Astrocyte of the cerebellum (primary cell): ENCODE measurements around the gene TMEM167B.
"Not testable (repeated sequence)": the region's sequence is repeated elsewhere in the genome, so short reads cannot be mapped to it uniquely, and the experiment has no call there.

Experiments
- DNase-seq: peaks from one replicate; pipeline ENCODE4 v3.0.0-alpha.2; 2011; ENCODE audit warnings: low read depth
- H3K4me3 ChIP-seq: 2 replicates; pipeline ENCODE4 v1.5.1; 2011; ENCODE audit warnings: mild to moderate bottlenecking, low read depth, low read length, moderate library complexity
- in situ Hi-C: cut with HindIII; loops from 2 replicates; pipeline ENCODE4 v1.10.0; 2017; ENCODE audit warnings: low sequenced_read_pairs
- TF ChIP-seq, protein P1 (sequence below): IDR thresholded peaks from 2 replicates; pipeline ENCODE4 v1.5.1; 2012; ENCODE audit warnings: low read length, low read depth, moderate library complexity, mild to moderate bottlenecking; ENCODE audit errors: missing control alignments

Gene TMEM167B

DNA sequence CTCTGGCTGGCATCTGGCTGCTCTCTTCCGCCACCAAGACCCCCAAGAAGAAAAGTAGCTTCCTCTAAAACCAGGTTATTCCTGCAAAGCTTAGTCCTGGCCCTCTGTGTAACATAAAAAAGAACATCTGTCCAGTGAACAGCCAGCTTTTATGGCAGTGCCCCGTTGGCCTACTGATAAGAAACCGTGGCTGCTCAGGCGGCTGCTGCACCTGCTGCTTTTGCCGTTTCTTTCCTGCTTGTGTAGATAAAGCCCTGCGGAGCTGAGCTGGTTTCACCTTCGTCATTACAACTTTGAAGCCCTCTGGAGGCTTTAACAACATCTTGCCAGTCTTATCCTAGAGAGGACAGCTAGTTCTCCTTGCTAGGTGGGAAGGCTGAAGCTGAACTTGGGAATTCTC, 43.9 kb downstream of the TMEM167B start:
- TF ChIP-seq, protein P1, sequence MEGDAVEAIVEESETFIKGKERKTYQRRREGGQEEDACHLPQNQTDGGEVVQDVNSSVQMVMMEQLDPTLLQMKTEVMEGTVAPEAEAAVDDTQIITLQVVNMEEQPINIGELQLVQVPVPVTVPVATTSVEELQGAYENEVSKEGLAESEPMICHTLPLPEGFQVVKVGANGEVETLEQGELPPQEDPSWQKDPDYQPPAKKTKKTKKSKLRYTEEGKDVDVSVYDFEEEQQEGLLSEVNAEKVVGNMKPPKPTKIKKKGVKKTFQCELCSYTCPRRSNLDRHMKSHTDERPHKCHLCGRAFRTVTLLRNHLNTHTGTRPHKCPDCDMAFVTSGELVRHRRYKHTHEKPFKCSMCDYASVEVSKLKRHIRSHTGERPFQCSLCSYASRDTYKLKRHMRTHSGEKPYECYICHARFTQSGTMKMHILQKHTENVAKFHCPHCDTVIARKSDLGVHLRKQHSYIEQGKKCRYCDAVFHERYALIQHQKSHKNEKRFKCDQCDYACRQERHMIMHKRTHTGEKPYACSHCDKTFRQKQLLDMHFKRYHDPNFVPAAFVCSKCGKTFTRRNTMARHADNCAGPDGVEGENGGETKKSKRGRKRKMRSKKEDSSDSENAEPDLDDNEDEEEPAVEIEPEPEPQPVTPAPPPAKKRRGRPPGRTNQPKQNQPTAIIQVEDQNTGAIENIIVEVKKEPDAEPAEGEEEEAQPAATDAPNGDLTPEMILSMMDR: no peak
- in situ Hi-C loops: no loop called here
- no peak overlapping the region for H3K4me3 ChIP-seq
- no peak for DNase-seq

DNA sequence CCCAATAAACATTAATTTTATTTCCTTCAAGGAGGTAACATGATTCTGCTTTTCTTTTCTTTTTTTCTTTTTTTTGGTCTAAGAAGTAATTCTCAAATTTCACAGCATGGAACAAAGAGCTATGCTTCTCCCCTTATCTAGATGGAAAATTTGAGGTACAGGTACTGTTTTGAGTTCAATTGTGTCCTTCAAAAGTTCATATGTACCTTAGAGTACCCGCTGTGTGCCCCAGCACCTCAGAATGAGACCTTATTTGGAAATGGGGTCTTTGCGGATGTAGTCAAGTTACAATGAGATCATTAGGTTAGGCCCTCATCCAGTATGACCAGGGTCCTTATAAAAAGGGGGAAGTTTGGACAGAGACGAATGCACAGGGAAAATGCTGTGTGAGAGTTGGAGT, 45.4 kb downstream of the TMEM167B start:
- no peak for DNase-seq
- in situ Hi-C loops: no loop called here
- TF ChIP-seq, protein P1: no peak
- no peak overlapping the region for H3K4me3 ChIP-seq

DNA sequence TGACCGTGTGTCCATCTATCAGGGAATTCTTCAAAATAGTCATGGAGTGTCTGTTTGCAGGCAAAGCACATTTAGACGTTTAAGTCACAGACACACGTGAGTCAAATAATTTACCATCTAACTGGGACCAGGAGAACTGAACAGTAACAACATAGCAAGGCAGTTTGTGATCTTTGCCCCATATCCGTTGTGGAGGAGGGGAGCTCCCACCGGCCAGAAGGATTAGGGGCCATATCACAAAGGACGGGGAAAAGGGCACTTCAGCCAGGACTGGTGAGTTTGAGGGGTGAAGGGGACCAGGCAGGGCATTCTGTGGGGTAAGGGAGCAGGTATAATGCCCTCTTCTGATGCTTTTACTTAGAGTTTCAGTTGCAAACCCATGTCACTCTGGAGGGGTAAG, 46.2 kb downstream of the TMEM167B start:
- in situ Hi-C loops: no loop called here
- TF ChIP-seq, protein P1: no peak

DNA sequence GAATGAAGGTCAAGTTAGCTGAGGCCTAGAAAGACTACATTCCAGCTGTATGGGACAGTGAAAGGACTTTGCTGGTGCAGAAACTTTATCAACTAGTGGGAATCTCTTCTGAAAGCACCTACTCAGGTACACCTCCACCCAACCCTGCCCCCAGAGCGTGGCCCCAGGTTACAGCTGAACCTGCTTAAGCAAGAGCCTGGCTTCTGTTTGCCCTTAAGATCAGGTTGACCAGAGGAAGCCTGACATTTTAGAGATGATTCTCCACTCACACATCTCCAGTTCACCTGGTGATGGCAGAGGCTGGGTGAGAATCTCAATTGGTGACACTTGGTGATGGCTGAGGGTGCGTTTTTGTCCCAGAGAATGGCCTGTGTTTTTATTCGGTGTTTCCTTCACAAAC, 47.4 kb downstream of the TMEM167B start:
- TF ChIP-seq, protein P1: no peak
- in situ Hi-C loops: no loop called here

More for the DNA sequence above, 46.2 kb downstream of the TMEM167B start:
- no peak overlapping the region for H3K4me3 ChIP-seq
- DNase-seq: no peak

DNA sequence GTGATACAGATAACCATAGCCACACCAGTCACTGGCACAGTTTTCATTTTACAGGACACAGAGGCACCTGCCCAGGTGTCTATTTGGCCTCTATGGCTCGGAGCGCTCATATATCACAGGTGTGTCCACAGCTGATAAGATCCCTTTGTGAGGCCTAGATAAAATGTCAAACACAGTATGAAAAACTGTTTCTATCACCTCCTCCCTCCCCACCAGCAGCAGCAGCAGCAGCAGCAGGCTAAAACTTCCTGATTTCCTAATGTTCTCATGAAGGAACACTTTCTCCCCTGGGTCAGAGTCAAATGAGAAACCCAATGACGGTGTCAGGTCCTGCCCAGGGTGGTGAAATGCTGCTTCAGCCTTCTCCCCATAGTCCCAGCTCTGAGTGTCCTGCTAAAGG, 47.8 kb downstream of the TMEM167B start:
- H3K4me3 ChIP-seq: no peak overlapping the region
- TF ChIP-seq, protein P1: no peak
- in situ Hi-C loops: no loop called here
- no peak for DNase-seq

More for the DNA sequence above, 47.4 kb downstream of the TMEM167B start:
- no peak overlapping the region for H3K4me3 ChIP-seq
- DNase-seq: no peak

DNA sequence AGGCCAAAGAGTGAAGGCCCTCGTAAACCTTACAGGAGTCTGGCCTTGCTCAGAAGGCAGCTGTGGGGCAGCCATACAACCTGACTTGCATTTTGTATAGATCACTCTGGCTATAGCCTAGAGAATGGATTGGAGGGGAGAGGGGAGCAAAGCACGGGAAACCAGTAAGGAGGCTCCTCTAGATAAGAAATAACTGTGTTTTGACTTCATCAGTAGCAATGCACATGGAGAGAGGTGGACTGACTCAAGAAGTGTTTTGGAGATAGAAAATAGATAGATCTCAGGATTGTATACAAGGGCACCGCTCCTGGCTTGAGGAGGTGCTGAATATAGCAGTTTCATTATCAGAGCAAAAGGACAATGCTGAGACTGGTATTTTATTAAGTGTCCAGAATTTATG, 49.8 kb downstream of the TMEM167B start:
- H3K4me3 ChIP-seq: no peak overlapping the region
- in situ Hi-C loops: no loop called here
- no peak for DNase-seq
- TF ChIP-seq, protein P1: no peak

DNA sequence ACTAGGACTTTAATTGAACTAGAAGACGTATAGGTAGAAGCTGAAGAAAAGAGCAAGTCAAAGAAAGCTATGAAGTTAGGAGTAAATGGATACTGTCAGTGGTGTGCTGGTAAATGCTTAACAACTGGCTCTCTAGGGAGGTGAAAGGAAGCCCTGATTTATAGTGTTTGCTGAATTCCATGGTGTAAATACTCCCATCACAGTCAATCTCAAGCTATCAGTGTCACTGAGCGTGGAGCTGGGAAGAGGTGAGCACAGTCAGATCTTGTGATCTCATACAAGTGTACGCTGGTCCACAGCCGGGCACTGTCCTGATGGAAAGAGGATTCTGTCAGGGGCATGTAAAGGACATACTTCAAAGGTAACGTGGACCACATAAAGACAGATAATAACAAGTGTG, 51.7 kb downstream of the TMEM167B start:
- in situ Hi-C loops: no loop called here
- DNase-seq: no peak
- TF ChIP-seq, protein P1: no peak
- no peak overlapping the region for H3K4me3 ChIP-seq

DNA sequence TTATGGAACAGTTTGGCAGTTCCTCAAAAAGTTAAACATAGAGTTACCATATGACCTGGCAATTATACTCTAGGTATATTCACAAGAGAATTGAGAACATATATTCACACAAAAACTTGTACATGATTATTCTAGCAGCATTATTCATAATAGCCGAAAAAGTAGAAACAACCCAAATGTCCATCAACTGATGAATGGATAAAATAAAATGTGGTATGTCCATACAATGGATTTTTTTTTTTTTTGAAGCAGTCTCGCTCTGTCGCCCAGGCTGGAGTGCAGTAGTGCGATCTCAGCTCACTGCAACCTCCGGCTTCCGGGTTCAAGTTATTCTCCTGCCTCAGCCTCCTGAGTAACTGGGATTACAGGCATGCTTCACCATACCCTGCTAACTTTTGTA, 52.2 kb downstream of the TMEM167B start:
- DNase-seq, H3K4me3 ChIP-seq, in situ Hi-C loops: not testable (repeated sequence)
